Activated CD4-positive, alpha-beta T cell treated with anti-CD3 and anti-CD28 coated beads, Interleukin-2, amount 10 ng/mL, durations not matched to agents 24 days and 14 days (primary cell): ENCODE results near the gene IDH3B. TPM values are rescaled to one million over a fixed set of nuclear protein-coding genes. Genes with fewer than 3 reads are reported as not detected.
"Not testable (repeated sequence)": the region's sequence is repeated elsewhere in the genome, so short reads cannot be mapped to it uniquely, and the experiment has no call there.

Experiments
- DNase-seq: peaks from one replicate; pipeline ENCODE4 v3.0.0; 2022
- H3K27ac Mint-ChIP-seq: one replicate; pipeline ENCODE4 v1.8.0; 2022; ENCODE audit warnings: mild to moderate bottlenecking, mixed read lengths
- H3K27me3 Mint-ChIP-seq: one replicate; pipeline ENCODE4 v1.8.0; 2022; ENCODE audit warnings: mixed read lengths
- H3K36me3 Mint-ChIP-seq: one replicate; pipeline ENCODE4 v1.8.0; 2022; ENCODE audit warnings: low read depth, mild to moderate bottlenecking, mixed read lengths
- H3K4me1 Mint-ChIP-seq: one replicate; pipeline ENCODE4 v1.8.0; 2021; ENCODE audit warnings: mixed read lengths
- H3K4me3 Mint-ChIP-seq: one replicate; pipeline ENCODE4 v1.8.0; 2022; ENCODE audit warnings: mild to moderate bottlenecking, moderate library complexity, mixed read lengths
- H3K9me3 Mint-ChIP-seq: one replicate; pipeline ENCODE4 v1.8.0; 2021; ENCODE audit warnings: mixed read lengths
- intact Hi-C: fragments of 100-400 bp; cut with micrococcal nuclease; formaldehyde crosslinking; loops from one replicate; pipeline ENCODE4 v1.15.1; 2023
- total RNA-seq: library from RNA; stranded (reverse); gene quantifications from 2 replicates; pipeline ENCODE4 v1.2.3, GENCODE V29; 2022

Gene IDH3B
- total RNA-seq, 1 donor from 2014 or later = 127 TPM

DNA sequence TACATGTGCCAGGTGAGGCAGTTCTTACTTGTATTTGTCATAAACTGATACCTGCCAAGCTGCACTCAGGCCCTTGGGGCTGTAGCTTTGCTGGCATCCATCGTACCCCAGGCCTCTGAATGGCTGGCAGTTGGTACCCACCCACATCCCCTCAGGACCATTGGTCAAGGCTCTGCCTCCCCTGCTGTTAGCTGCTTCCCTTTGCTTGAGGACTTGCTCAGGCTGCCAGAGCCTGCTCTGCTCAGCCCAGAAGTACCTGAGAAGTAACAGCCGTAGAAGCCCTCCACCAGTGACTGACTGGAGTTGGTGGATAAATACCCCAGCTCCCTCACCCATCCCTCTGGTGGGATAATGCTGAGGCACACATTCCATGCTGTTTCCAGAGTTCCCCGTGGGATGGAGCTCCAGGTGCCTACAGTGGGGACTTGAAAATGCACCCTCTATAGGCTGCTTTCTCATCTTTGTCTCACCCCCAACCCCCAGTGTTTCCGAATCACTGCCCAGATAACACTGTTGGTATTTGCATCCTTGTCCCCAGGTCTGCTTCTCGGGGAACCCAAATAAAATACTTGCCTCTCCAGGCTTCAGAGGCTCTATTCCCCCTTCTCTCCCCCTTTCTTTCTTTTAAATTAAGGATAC lies 35.9 kb upstream of the IDH3B start:
- H3K27me3 Mint-ChIP-seq = peaks cover 18% of the 10 kb centered on the region
- no peaks in the 10 kb centered on the region for H3K36me3 Mint-ChIP-seq
- peaks cover 2% of the 10 kb centered on the region for H3K4me1 Mint-ChIP-seq

GRCh38 chr20:2698912-2699311 lies 34.9 kb upstream of the IDH3B start:
- Mint-ChIP-seq H3K4me1 (peaks cover 3% of the 10 kb centered on the region), H3K9me3 (no peaks in the 10 kb centered on the region), H3K4me3 (no peak overlapping the region), H3K36me3 (no peaks in the 10 kb centered on the region), H3K27ac (no peak overlapping the region), H3K27me3 (peaks cover 27% of the 10 kb centered on the region)
- peak; percentile 53 for DNase-seq
- intact Hi-C loops = loop anchor here (10.0 kb wide), 1 partner anchor 286 kb away; no protein-coding TSS in a partner anchor

More for the DNA sequence above, 35.9 kb upstream of the IDH3B start:
- intact Hi-C loops = loop anchor here (10.0 kb wide), 1 partner anchor 285 kb away; no protein-coding TSS in a partner anchor
- Mint-ChIP-seq H3K27ac (no peak overlapping the region), H3K4me3 (no peak overlapping the region), H3K9me3 (no peaks in the 10 kb centered on the region)
- peak; percentile 51 for DNase-seq

DNA sequence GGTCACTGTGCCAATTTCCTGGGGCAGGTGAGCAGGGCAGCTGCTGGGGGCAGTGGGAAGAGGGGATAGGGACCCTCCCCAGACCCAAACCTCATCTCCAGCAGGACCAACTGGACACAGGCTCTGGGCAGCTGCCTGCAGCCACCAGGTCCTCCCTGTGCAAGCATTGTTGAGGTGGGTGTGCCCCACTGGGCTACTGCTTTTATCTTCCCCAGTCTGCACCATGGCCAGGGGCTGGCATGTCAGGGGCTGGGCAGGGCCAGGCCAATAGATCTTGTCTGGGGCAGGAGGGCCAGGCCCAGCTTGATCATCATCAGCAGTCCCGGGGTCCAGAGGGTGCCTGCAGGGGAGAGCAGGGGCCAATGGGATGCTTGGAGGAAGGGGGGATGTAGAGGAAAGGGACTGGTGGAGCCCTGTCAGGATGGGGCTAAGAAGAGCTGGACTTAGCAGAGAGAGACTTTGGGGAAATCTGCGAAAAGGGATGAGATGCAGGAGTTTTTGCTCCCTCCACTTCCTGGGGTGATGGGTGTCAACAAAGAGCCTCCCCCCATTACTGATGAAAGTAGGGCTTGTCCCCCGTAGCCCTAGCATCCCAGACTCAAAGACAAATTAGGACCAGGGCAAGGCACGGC lies 34.3 kb upstream of the IDH3B start:
- no peaks in the 10 kb centered on the region for H3K9me3 Mint-ChIP-seq
- H3K27ac Mint-ChIP-seq = no peak overlapping the region
- intact Hi-C loops = loop anchor here (10.0 kb wide), 1 partner anchor 286 kb away; no protein-coding TSS in a partner anchor
- DNase-seq = no peak
- H3K4me1 Mint-ChIP-seq = peaks cover 3% of the 10 kb centered on the region
- H3K27me3 Mint-ChIP-seq = peaks cover 28% of the 10 kb centered on the region
- H3K4me3 Mint-ChIP-seq = no peak overlapping the region
- H3K36me3 Mint-ChIP-seq = no peaks in the 10 kb centered on the region

GRCh38 chr20:2697768-2698167 lies 33.8 kb upstream of the IDH3B start:
- DNase-seq = no peak
- H3K9me3 Mint-ChIP-seq = no peaks in the 10 kb centered on the region
- no peak overlapping the region for H3K27ac Mint-ChIP-seq
- peaks cover 3% of the 10 kb centered on the region for H3K4me1 Mint-ChIP-seq
- no peak overlapping the region for H3K4me3 Mint-ChIP-seq
- no peaks in the 10 kb centered on the region for H3K36me3 Mint-ChIP-seq
- H3K27me3 Mint-ChIP-seq = peaks cover 28% of the 10 kb centered on the region
- intact Hi-C loops = loop anchor here (10.0 kb wide), 1 partner anchor 287 kb away; no protein-coding TSS in a partner anchor

GRCh38 chr20:2696646-2697045 lies 32.6 kb upstream of the IDH3B start:
- no peak overlapping the region for H3K27ac Mint-ChIP-seq
- intact Hi-C loops = loop anchor here (10.0 kb wide), 1 partner anchor 288 kb away; no protein-coding TSS in a partner anchor
- peaks cover 3% of the 10 kb centered on the region for H3K36me3 Mint-ChIP-seq
- H3K9me3 Mint-ChIP-seq = no peaks in the 10 kb centered on the region
- peaks cover 34% of the 10 kb centered on the region for H3K27me3 Mint-ChIP-seq
- H3K4me1 Mint-ChIP-seq = peaks cover 9% of the 10 kb centered on the region
- DNase-seq = no peak
- H3K4me3 Mint-ChIP-seq = no peak overlapping the region

DNA sequence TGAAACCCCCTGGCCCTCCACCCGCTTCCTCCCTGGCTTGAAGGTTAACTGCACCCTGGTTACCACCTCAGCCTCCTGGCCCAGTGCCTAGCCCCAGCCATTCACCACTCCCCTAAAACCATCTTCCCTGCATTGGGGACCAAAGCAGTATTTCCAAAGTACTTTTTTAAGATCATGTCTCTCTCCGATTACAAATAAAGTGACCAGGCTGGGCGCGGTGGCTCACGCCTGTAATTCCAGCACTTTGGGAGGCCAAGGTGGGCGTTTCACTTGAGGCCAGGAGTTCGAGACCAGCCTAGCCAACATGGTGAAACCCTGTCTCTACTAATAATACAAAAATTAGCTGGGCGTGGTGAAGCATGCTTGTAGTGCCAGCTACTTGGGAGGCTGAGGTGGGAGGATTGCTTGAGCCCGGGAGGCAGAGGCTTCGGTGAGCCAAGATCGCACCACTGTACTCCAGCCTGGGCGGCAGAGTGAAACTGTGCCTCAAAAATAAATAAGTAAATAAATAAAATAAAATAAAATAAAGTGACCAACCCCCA lies 32.0 kb upstream of the IDH3B start:
- H3K36me3 Mint-ChIP-seq, H3K4me1 Mint-ChIP-seq, H3K9me3 Mint-ChIP-seq, DNase-seq, H3K27ac Mint-ChIP-seq, H3K4me3 Mint-ChIP-seq: not testable (repeated sequence)
- intact Hi-C loops = loop anchor here (10.0 kb wide), 1 partner anchor 289 kb away; no protein-coding TSS in a partner anchor
- H3K27me3 Mint-ChIP-seq = peaks cover 40% of the 10 kb centered on the region

DNA sequence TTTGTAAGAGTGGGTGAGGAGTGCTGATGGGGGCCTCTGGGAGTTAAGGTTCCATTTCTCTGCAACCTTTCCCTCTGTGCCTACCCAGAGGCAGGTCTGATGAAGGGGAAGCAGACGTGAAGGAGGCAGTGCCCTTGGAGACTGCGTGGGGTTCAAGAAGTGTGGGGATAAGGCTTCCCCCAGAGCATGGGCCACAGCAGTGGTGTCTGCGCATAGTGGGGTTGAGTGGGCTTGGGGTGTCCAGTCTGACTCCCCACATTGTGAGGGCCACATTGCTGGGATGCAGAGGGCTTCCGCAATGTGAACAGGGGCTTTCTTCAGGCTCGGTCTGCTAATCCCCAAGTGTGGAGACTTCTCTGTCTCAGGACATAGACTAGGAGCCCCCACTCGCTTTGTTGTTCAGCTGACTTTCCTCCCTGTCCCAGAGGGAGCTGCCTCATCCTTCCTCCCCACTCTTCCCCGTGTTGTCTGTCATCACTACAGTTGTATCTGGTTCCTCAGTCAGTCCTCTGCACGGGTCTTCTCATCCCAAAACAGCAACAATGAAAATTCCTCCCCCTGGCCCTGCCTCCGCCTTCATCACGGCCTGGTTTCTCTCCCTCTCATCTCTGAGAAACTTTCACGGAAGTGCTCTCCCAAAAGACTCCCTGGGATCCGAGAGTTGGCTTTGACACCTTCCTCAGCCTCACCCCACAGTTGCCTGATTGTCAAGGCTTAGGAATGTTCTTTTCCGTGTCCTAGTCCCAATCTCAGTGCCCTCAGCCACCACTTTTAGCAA lies 31.4 kb upstream of the IDH3B start:
- Mint-ChIP-seq H3K27ac (no peak overlapping the region), H3K4me3 (peak overlapping the region; percentile 62), H3K9me3 (no peaks in the 10 kb centered on the region), H3K36me3 (peaks cover 6% of the 10 kb centered on the region), H3K4me1 (peaks cover 12% of the 10 kb centered on the region), H3K27me3 (peaks cover 45% of the 10 kb centered on the region)
- intact Hi-C loops = loop anchor here (10.0 kb wide), 1 partner anchor 289 kb away; no protein-coding TSS in a partner anchor
- no peak for DNase-seq

- H3K9me3 Mint-ChIP-seq = no peaks in the 10 kb centered on the region
- no peak for DNase-seq
Measured at GRCh38 chr20:2694519-2694918, 30.5 kb upstream of the IDH3B start.

DNA sequence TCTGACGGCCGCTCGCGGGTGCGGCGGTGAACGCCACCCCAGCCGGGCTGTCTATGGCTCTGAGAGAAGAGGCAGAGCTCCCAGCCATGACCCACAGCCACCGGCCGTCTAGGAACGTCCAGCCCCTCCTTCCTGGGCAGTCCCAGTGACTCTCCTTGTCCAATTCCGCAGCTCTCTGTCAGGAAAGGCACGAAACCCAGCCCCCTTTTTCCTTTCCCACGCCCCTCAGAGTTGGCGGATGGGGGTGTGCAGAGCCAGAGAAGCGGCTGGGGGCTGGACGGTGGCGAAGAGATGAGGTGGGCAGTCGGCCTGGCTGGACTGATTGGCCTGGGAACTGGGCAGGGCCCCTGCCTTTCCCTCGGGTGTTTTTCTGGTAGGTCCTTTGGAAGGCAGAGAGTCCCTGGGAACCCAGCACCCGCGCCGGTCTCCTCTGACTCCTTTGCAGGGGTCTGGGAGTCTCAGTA lies 30.0 kb upstream of the IDH3B start:
- no peak for DNase-seq
- intact Hi-C loops = loop anchor here (10.0 kb wide), 1 partner anchor 291 kb away; no protein-coding TSS in a partner anchor
- H3K4me3 Mint-ChIP-seq = no peak overlapping the region

More at GRCh38 chr20:2694519-2694918, 30.5 kb upstream of the IDH3B start:
- peaks cover 52% of the 10 kb centered on the region for H3K27me3 Mint-ChIP-seq
- H3K4me1 Mint-ChIP-seq = peaks cover 15% of the 10 kb centered on the region
- H3K4me3 Mint-ChIP-seq = no peak overlapping the region
- no peak overlapping the region for H3K27ac Mint-ChIP-seq
- H3K36me3 Mint-ChIP-seq = peaks cover 6% of the 10 kb centered on the region
- intact Hi-C loops = loop anchor here (10.0 kb wide), 1 partner anchor 290 kb away; no protein-coding TSS in a partner anchor

DNA sequence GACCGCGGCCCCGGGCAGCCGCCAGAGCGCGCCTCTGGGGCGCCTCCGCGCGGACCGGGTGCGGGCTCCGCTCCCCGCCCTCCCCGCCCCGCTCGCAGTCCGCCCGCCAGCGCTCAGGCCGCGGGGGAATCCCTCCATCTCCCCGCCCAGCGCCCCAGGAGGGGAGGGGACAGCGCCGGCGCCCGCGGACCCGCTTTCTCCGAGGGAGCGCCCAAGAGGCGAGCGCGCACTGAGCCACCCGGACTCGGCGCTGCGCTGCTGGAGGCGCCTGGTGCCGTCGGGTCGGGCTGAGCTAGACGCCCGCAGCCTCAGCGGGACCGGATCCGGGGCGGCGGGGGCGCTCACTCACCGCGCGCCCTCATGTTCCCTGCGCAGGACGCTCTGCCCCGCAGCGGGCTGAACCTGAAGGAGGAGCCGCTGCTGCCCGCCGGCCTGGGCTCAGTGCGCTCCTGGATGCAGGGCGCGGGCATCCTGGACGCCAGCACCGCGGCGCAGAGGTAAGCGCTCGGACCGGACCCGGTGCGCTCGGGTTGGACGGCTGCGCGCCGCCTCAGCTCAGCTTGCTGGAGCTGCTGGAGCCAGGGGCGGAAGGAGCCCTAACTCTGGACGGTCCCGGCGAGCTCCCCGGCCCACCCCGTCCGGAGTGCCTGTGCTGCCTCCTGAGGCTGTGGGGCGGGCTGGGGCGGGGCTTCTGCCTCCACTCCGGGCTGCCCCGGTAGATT lies 29.4 kb upstream of the IDH3B start:
- Mint-ChIP-seq H3K4me3 (no peak overlapping the region), H3K36me3 (peaks cover 6% of the 10 kb centered on the region), H3K9me3 (no peaks in the 10 kb centered on the region), H3K4me1 (peaks cover 20% of the 10 kb centered on the region), H3K27me3 (peaks cover 56% of the 10 kb centered on the region), H3K27ac (no peak overlapping the region)
- intact Hi-C loops = loop anchor here (10.0 kb wide), 1 partner anchor 291 kb away; no protein-coding TSS in a partner anchor
- peak; percentile 87 for DNase-seq

More for the DNA sequence above, 30.0 kb upstream of the IDH3B start:
- Mint-ChIP-seq H3K9me3 (no peaks in the 10 kb centered on the region), H3K27me3 (peaks cover 56% of the 10 kb centered on the region), H3K36me3 (peaks cover 6% of the 10 kb centered on the region), H3K27ac (no peak overlapping the region), H3K4me1 (peaks cover 17% of the 10 kb centered on the region)

DNA sequence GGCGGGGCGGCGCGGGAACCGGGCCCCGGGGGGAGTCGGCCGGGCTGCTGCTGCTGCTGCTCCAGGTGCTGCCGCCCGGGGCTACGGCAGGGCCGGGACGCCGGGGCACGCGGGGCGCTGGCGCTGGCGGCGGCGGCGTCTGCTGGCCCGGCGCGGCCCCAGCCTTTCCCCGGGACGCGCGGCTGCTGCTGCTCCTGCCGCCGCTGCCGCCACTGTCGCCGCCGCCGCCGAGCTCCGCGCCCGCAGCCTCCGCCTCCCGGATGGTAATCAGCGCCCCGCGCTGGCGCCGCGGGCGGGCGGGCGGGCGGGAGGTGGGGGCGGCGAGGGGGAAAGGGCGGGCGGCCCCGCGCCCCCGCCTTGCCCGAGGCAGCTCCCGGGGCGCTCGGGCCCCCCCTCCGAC lies 28.9 kb upstream of the IDH3B start:
- Mint-ChIP-seq H3K27me3 (peaks cover 56% of the 10 kb centered on the region), H3K4me3 (no peak overlapping the region), H3K36me3 (peaks cover 6% of the 10 kb centered on the region), H3K9me3 (no peaks in the 10 kb centered on the region), H3K4me1 (peaks cover 26% of the 10 kb centered on the region), H3K27ac (no peak overlapping the region)
- intact Hi-C loops = loop anchor here (10.0 kb wide), 1 partner anchor 292 kb away; no protein-coding TSS in a partner anchor
- DNase-seq = peak; percentile 80

DNA sequence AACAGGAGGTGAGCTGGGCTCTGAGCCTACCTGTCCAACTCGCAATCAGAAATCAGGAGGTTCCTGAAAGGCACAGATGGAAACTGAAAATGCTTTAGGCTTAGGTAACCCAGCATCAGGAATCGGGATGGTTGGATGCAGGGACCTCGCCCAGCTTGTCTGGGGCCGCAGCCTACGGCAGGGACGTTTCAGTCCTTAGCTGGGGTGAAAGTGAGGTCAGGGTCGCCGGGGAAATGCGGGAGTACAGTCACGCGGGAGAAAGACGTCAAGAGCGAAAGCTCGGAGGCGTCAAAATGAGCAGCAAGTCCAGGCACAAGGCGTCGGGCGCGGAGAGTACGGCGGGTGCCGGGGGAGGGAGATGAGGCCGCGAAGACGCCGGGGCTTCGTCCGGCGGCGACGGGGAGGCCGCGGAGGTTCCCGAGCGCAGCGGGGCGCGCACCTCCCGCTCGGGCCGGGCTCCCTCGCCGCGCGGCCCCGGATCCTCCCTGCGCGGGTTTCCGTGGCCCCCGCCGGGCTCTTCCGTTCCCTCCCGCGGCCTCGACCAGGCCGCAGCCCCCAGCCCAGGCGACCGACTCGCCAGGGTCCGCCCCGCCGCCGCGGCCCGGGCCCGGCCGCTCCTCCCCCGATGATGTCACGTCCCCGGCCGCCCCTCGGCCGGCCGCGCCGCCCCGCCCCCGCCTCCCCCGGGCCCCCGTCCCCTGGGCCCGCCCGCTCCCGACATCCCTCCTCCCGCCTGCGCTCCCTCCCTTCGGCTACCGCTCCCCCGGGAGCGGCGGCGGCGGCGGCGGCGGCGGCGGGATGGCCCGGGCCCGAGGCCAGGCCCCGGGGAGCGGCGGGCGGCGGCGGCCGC lies 28.2 kb upstream of the IDH3B start, which contains the start of gene EBF4:
Gene EBF4 (plus strand): TSS at position 745 of the 850 bp plus-strand sequence. CDS start 866 bp downstream, outside the sequence.
- peak; percentile 76 for DNase-seq
- H3K9me3 Mint-ChIP-seq = no peaks in the 10 kb centered on the region
- peak within 1 kb of the TSS; percentile 92 for H3K4me3 Mint-ChIP-seq
- intact Hi-C loops = loop anchor here (10.0 kb wide), 1 partner anchor 293 kb away; no protein-coding TSS in a partner anchor
- peaks cover 56% of the 10 kb centered on the region for H3K27me3 Mint-ChIP-seq
- peak within 1 kb of the TSS; percentile 88 for H3K27ac Mint-ChIP-seq
- H3K4me1 Mint-ChIP-seq = peaks cover 31% of the 10 kb centered on the region
- H3K36me3 Mint-ChIP-seq = peaks cover 6% of the 10 kb centered on the region
